SK-N-MC (cell line): ENCODE measurements around the gene PRKCB.

Experiments
- EZH2 ChIP-seq: fragments of 200-600 bp; sonication (generic); IDR thresholded peaks from one replicate; pipeline ENCODE4 v1.6.1; 2017; ENCODE audit warnings: antibody characterized with exemption
- POLR2AphosphoS5 ChIP-seq: IDR thresholded peaks from 2 replicates; pipeline ENCODE4 v1.6.1; 2012; ENCODE audit warnings: mild to moderate bottlenecking, low read depth, low read length, borderline replicate concordance

DNA sequence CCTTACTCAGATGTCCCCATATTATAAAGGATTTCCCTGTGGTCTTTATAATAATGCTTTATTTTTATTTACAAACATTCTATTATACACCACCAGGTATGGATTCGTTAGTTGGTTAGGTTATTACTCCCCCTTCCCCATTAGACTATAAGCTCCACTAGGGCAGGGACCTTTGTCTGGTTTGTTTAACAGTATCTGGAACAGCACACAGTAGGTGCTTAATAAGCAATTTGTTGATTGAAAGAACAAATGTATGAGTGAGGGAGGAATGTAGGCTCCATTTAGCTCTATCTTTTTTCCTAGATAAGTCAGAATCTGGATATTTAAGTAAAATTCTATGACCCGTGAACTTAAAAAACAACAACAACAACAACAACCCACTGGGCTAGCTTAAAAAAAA lies 2.3 kb upstream of the PRKCB start:
- TF ChIP-seq POLR2AphosphoS5, result no peak
- TF ChIP-seq EZH2, result no peak
